Ammon's horn (tissue), 1 donor: ENCODE data around the gene VKORC1.

Experiments used
- DNase-seq: peaks from one replicate; pipeline ENCODE4 v3.0.0-alpha.2; 2016; ENCODE audit warnings: low spot score

Gene VKORC1

GRCh38 chr16:31063495-31063842, 31.1 kb downstream of the VKORC1 start:
- no peak for DNase-seq

GRCh38 chr16:31061813-31062440, 32.7 kb downstream of the VKORC1 start:
- no peak for DNase-seq

GRCh38 chr16:31061126-31061812, 33.3 kb downstream of the VKORC1 start:
- DNase-seq: no peak

GRCh38 chr16:31055613-31056012, 39.0 kb downstream of the VKORC1 start:
- no peak for DNase-seq

GRCh38 chr16:31052114-31052513, 42.5 kb downstream of the VKORC1 start:
- DNase-seq: no peak

- DNase-seq: no peak
Observed at GRCh38 chr16:31050280-31051030, 44.1 kb downstream of the VKORC1 start.

- no peak for DNase-seq
Observed at GRCh38 chr16:31043898-31044481, 50.6 kb downstream of the VKORC1 start.

GRCh38 chr16:31043352-31043751, 51.2 kb downstream of the VKORC1 start:
- DNase-seq: no peak

- DNase-seq: no peak
Observed at GRCh38 chr16:31042866-31043265, 51.7 kb downstream of the VKORC1 start.
